Osteocyte (in vitro differentiated cells): ENCODE results near the gene MKX. TPM values are rescaled to one million over a fixed set of nuclear protein-coding genes. Genes with fewer than 3 reads are reported as not detected.

Experiments
- DNase-seq: peaks from one replicate; pipeline ENCODE4 v3.0.0; 2021; ENCODE audit warnings: mixed read lengths; ENCODE audit not compliant: unreplicated experiment; ENCODE audit errors: extremely low spot score
- H3K27ac Mint-ChIP-seq: one replicate; pipeline ENCODE4 v1.8.0; 2021; ENCODE audit warnings: mild to moderate bottlenecking, mixed read lengths; ENCODE audit not compliant: unreplicated experiment
- H3K27me3 Mint-ChIP-seq: one replicate; pipeline ENCODE4 v1.8.0; 2021; ENCODE audit warnings: mixed read lengths; ENCODE audit not compliant: unreplicated experiment
- H3K36me3 Mint-ChIP-seq: one replicate; pipeline ENCODE4 v1.8.0; 2021; ENCODE audit warnings: mixed read lengths; ENCODE audit not compliant: unreplicated experiment
- H3K4me1 Mint-ChIP-seq: one replicate; pipeline ENCODE4 v1.8.0; 2021; ENCODE audit warnings: mixed read lengths; ENCODE audit not compliant: unreplicated experiment
- H3K4me3 Mint-ChIP-seq: one replicate; pipeline ENCODE4 v1.8.0; 2021; ENCODE audit warnings: mild to moderate bottlenecking, moderate library complexity, mixed read lengths; ENCODE audit not compliant: unreplicated experiment
- H3K9me3 Mint-ChIP-seq: one replicate; pipeline ENCODE4 v1.8.0; 2021; ENCODE audit warnings: mixed read lengths; ENCODE audit not compliant: unreplicated experiment
- CTCF ChIP-seq: fragments of 200-600 bp; sonication (generic); IDR thresholded peaks from 2 replicates; pipeline ENCODE4 v1.5.0; 2021; ENCODE audit warnings: antibody characterized with exemption, mild to moderate bottlenecking, moderate library complexity
- total RNA-seq: library from RNA; stranded (reverse); gene quantifications from 2 replicates; pipeline ENCODE4 v1.2.1, GENCODE V29; 2021

The MKX gene
- total RNA-seq, 1 donor from 2014 or later: 21.5 TPM

GRCh38 chr10:27671821-27672220 lies 73.8 kb downstream of the MKX start:
- peaks cover under 1% of the 10 kb centered on the region for H3K9me3 Mint-ChIP-seq
- no peak for DNase-seq
- H3K27ac Mint-ChIP-seq: no peak overlapping the region
- no peaks in the 10 kb centered on the region for H3K27me3 Mint-ChIP-seq
- no peak for TF ChIP-seq CTCF
- peaks cover 3% of the 10 kb centered on the region for H3K4me1 Mint-ChIP-seq
- H3K4me3 Mint-ChIP-seq: no peak overlapping the region
- H3K36me3 Mint-ChIP-seq: peaks cover 10% of the 10 kb centered on the region

GRCh38 chr10:27664461-27664860 lies 81.2 kb downstream of the MKX start:
- no peak for DNase-seq
- Mint-ChIP-seq H3K36me3 (no peaks in the 10 kb centered on the region), H3K27me3 (no peaks in the 10 kb centered on the region), H3K27ac (no peak overlapping the region), H3K9me3 (peaks cover 3% of the 10 kb centered on the region), H3K4me1 (peaks cover 12% of the 10 kb centered on the region), H3K4me3 (no peak overlapping the region)
- TF ChIP-seq CTCF: no peak

GRCh38 chr10:27663621-27664020 lies 82.0 kb downstream of the MKX start:
- no peak overlapping the region for H3K4me3 Mint-ChIP-seq
- no peak for TF ChIP-seq CTCF
- DNase-seq: no peak
- H3K36me3 Mint-ChIP-seq: no peaks in the 10 kb centered on the region
- H3K27ac Mint-ChIP-seq: no peak overlapping the region
- peaks cover 12% of the 10 kb centered on the region for H3K4me1 Mint-ChIP-seq
- H3K9me3 Mint-ChIP-seq: peaks cover 3% of the 10 kb centered on the region
- H3K27me3 Mint-ChIP-seq: no peaks in the 10 kb centered on the region

GRCh38 chr10:27661514-27662286 lies 83.9 kb downstream of the MKX start:
- no peak for TF ChIP-seq CTCF
- no peaks in the 10 kb centered on the region for H3K27me3 Mint-ChIP-seq
- no peak overlapping the region for H3K27ac Mint-ChIP-seq
- no peak overlapping the region for H3K4me3 Mint-ChIP-seq
- no peaks in the 10 kb centered on the region for H3K36me3 Mint-ChIP-seq
- no peak for DNase-seq
- peaks cover 1% of the 10 kb centered on the region for H3K9me3 Mint-ChIP-seq
- H3K4me1 Mint-ChIP-seq: peaks cover 15% of the 10 kb centered on the region

- H3K27ac Mint-ChIP-seq: no peak overlapping the region
- no peaks in the 10 kb centered on the region for H3K27me3 Mint-ChIP-seq
- H3K4me3 Mint-ChIP-seq: no peak overlapping the region
- no peak for DNase-seq
- no peak for TF ChIP-seq CTCF
- H3K36me3 Mint-ChIP-seq: no peaks in the 10 kb centered on the region
- no peaks in the 10 kb centered on the region for H3K9me3 Mint-ChIP-seq
- H3K4me1 Mint-ChIP-seq: peaks cover 16% of the 10 kb centered on the region
Measured at GRCh38 chr10:27660711-27661110, 84.9 kb downstream of the MKX start.
